B cell (primary cell): ENCODE results near the gene SFXN2.

ENCODE experiments used
- CTCF ChIP-seq: fragments of 200-600 bp; IDR thresholded peaks from one replicate; pipeline ENCODE4 v1.8.0; 2022; ENCODE audit warnings: antibody characterized with exemption, mild to moderate bottlenecking
- EZH2 ChIP-seq: IDR thresholded peaks from 2 replicates; pipeline ENCODE4 v1.6.1; 2012; ENCODE audit warnings: borderline replicate concordance, low read depth, mild to moderate bottlenecking, moderate library complexity, low read length; ENCODE audit not compliant: insufficient read depth, poor library complexity, severe bottlenecking

GRCh38 chr10:102744374-102745051, 30.1 kb downstream of the SFXN2 start:
- no peak for TF ChIP-seq CTCF
- TF ChIP-seq EZH2 = no peak
